HEK293 (cell line): ENCODE results near the gene GID8.

Experiments
- CTCF ChIA-PET: fragments of 350-600 bp; formaldehyde crosslinking; extraction: SDS; loops from one replicate; lab custom pipeline; 2021; ENCODE audit warnings: antibody characterized with exemption; lab: Yijun Ruan, JAX
- POLR2A ChIA-PET: fragments of 300-600 bp; formaldehyde crosslinking; extraction: SDS; loops from one replicate; lab custom pipeline; 2020; ENCODE audit warnings: antibody characterized with exemption, inconsistent platforms; lab: Yijun Ruan, JAX
- H3K27ac ChIP-seq: fragments of 200-500 bp; sonication (Bioruptor generic); 2 replicates; pipeline ENCODE4 v1.5.1; 2014; ENCODE audit warnings: low read depth, low read length, control low read depth, inconsistent platforms; ENCODE audit errors: extremely low read depth
- H3K36me3 ChIP-seq, 2 experiments: fragments of 200-500 bp in 1 of 2; sonication (Bioruptor generic) in 1 of 2; 1 replicate in 1 of 2; 2 replicates in 1 of 2; pipeline ENCODE4 v1.5.1; 2014 to 2017; ENCODE audit warnings: inconsistent platforms in 2 of 2, low read length in 2 of 2; ENCODE audit not compliant: control insufficient read depth in 2 of 2, insufficient read depth in 1 of 2
- H3K4me1 ChIP-seq: fragments of 200-500 bp; sonication (Bioruptor generic); 2 replicates; pipeline ENCODE4 v1.5.1; 2014; ENCODE audit warnings: mild to moderate bottlenecking, low read length, inconsistent platforms; ENCODE audit not compliant: control insufficient read depth, insufficient read depth
- H3K4me3 ChIP-seq: 2 replicates; pipeline ENCODE4 v1.5.1; 2011; ENCODE audit warnings: low read depth, mild to moderate bottlenecking, control low read depth, low read length, moderate library complexity
- H3K9me3 ChIP-seq: fragments of 200-500 bp; sonication (Bioruptor generic); 2 replicates; pipeline ENCODE4 v1.5.1; 2014; ENCODE audit warnings: low read depth, low read length, inconsistent platforms; ENCODE audit not compliant: control insufficient read depth, insufficient read depth
- KLF1 ChIP-seq: fragments of 450-650 bp; formaldehyde crosslinking; IDR thresholded peaks from 2 replicates; pipeline ENCODE4 v1.5.1; 2016; ENCODE audit warnings: missing biosample characterization, missing genetic modification characterization
- MZF1 ChIP-seq: fragments of 450-650 bp; formaldehyde crosslinking; IDR thresholded peaks from 2 replicates; pipeline ENCODE4 v1.5.1; 2017; ENCODE audit warnings: missing biosample characterization, missing genetic modification characterization, borderline replicate concordance
- ZBTB48 ChIP-seq: fragments of 450-650 bp; formaldehyde crosslinking; IDR thresholded peaks from 2 replicates; pipeline ENCODE4 v1.5.1; 2016; ENCODE audit warnings: missing biosample characterization, missing genetic modification characterization
- ZFP37 ChIP-seq: fragments of 450-650 bp; formaldehyde crosslinking; IDR thresholded peaks from 2 replicates; pipeline ENCODE4 v1.5.1; 2016; ENCODE audit warnings: missing biosample characterization, missing genetic modification characterization
- ZNF292 ChIP-seq: fragments of 450-650 bp; formaldehyde crosslinking; IDR thresholded peaks from 2 replicates; pipeline ENCODE4 v1.5.1; 2016; ENCODE audit warnings: low read depth, missing biosample characterization, missing genetic modification characterization, borderline replicate concordance
- ZNF335 ChIP-seq: fragments of 450-650 bp; formaldehyde crosslinking; conservative IDR thresholded peaks from 2 replicates; pipeline ENCODE4 v1.5.1; 2016; ENCODE audit warnings: missing biosample characterization, missing genetic modification characterization
- ZNF555 ChIP-seq: fragments of 450-650 bp; formaldehyde crosslinking; conservative IDR thresholded peaks from 2 replicates; pipeline ENCODE4 v1.5.1; 2017; ENCODE audit warnings: missing biosample characterization, mild to moderate bottlenecking, missing genetic modification characterization, inconsistent platforms
- ZSCAN16 ChIP-seq: fragments of 450-650 bp; formaldehyde crosslinking; IDR thresholded peaks from 2 replicates; pipeline ENCODE4 v1.5.1; 2016; ENCODE audit warnings: missing biosample characterization, missing genetic modification characterization
- TF ChIP-seq, protein P1 (sequence below): fragments of 450-650 bp; formaldehyde crosslinking; IDR thresholded peaks from 2 replicates; pipeline ENCODE4 v1.5.1; 2016; ENCODE audit warnings: missing biosample characterization, missing genetic modification characterization, low read depth
- TF ChIP-seq, protein P2 (sequence below): fragments of 450-650 bp; formaldehyde crosslinking; IDR thresholded peaks from 2 replicates; pipeline ENCODE4 v1.5.1; 2016; ENCODE audit warnings: missing biosample characterization, missing genetic modification characterization
- TF ChIP-seq, protein P3 (sequence below): fragments of 450-650 bp; formaldehyde crosslinking; IDR thresholded peaks from 2 replicates; pipeline ENCODE4 v1.5.1; 2016; ENCODE audit warnings: missing biosample characterization, missing genetic modification characterization
- TF ChIP-seq, protein P4 (sequence below): fragments of 450-650 bp; formaldehyde crosslinking; IDR thresholded peaks from 2 replicates; pipeline ENCODE4 v1.5.1; 2016; ENCODE audit warnings: missing biosample characterization, missing genetic modification characterization

Gene GID8

DNA sequence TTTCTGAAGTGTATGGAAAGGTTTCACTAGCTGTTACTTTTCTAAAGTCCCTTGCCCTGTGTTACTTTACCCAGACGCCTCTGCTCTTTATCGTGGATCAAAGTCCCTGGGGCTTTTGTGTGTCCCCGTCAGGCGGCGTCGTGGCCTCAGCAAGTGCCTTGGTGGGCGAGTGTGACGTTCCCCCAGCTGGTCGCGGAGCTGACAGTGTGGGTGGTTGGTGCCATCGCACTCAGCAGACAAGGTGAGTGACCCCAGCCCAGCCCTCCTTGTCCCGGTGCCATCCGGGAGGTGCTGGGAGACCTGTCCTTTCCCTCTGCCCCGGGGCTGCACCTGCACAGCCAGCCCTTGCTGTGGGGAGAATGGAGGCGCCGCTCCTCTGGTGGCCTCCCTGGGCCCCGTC, 49.0 kb upstream of the GID8 start (continued):
- TF ChIP-seq, protein P1, sequence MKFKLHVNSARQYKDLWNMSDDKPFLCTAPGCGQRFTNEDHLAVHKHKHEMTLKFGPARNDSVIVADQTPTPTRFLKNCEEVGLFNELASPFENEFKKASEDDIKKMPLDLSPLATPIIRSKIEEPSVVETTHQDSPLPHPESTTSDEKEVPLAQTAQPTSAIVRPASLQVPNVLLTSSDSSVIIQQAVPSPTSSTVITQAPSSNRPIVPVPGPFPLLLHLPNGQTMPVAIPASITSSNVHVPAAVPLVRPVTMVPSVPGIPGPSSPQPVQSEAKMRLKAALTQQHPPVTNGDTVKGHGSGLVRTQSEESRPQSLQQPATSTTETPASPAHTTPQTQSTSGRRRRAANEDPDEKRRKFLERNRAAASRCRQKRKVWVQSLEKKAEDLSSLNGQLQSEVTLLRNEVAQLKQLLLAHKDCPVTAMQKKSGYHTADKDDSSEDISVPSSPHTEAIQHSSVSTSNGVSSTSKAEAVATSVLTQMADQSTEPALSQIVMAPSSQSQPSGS (tag by site-specific recombination) = no peak

DNA sequence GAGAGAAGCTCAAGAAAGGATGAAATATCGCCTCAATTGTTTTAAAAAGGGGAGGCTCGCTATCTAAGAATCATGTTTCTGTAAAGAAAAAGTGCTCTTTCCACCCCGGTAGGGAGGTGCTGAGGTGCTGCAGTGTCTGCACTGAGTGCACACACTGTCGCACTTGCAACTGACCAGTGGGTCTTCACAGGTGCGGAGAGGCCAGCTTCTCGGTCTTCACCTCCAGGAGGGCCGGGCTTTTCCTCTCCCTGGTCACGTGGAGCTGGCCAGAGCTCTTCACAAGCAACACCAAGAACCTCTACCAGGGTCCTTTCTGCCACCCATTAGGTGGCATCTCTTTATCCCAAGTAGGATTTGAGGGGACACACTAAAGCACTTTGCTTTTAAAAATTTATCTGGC, 48.5 kb upstream of the GID8 start:
- H3K4me3 ChIP-seq = no peak overlapping the region
- POLR2A ChIA-PET = interaction anchor here (0.6 to 1.0 kb wide), 2 partner anchors 18 to 47 kb away, joined by 3 to 5 read pairs; no protein-coding TSS in a partner anchor
- H3K9me3 ChIP-seq = no peaks in the 10 kb centered on the region
- CTCF ChIA-PET = interaction anchor here (1.5 kb wide), 1 partner anchor 11 kb away, joined by 11 read pairs; no protein-coding TSS in a partner anchor
- TF ChIP-seq ZBTB48 (tag by site-specific recombination) = no peak
- TF ChIP-seq ZNF555 (tag by site-specific recombination) = no peak
- TF ChIP-seq, protein P2, sequence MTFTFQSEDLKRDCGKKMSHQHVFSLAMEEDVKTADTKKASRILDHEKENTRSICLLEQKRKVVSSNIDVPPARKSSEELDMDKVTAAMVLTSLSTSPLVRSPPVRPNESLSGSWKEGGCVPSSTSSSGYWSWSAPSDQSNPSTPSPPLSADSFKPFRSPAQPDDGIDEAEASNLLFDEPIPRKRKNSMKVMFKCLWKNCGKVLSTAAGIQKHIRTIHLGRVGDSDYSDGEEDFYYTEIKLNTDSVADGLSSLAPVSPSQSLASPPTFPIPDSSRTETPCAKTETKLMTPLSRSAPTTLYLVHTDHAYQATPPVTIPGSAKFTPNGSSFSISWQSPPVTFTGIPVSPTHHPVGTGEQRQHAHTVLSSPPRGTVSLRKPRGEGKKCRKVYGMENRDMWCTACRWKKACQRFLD (tag by site-specific recombination) = no peak
- TF ChIP-seq ZSCAN16 (tag by site-specific recombination) = no peak
- TF ChIP-seq MZF1 (tag by site-specific recombination) = no peak
- no peak for TF ChIP-seq ZNF335 (tag by site-specific recombination)
- no peak for TF ChIP-seq ZFP37 (tag by site-specific recombination)
- TF ChIP-seq, protein P3, sequence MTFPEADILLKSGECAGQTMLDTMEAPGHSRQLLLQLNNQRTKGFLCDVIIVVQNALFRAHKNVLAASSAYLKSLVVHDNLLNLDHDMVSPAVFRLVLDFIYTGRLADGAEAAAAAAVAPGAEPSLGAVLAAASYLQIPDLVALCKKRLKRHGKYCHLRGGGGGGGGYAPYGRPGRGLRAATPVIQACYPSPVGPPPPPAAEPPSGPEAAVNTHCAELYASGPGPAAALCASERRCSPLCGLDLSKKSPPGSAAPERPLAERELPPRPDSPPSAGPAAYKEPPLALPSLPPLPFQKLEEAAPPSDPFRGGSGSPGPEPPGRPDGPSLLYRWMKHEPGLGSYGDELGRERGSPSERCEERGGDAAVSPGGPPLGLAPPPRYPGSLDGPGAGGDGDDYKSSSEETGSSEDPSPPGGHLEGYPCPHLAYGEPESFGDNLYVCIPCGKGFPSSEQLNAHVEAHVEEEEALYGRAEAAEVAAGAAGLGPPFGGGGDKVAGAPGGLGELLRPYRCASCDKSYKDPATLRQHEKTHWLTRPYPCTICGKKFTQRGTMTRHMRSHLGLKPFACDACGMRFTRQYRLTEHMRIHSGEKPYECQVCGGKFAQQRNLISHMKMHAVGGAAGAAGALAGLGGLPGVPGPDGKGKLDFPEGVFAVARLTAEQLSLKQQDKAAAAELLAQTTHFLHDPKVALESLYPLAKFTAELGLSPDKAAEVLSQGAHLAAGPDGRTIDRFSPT (tag by site-specific recombination) = no peak
- TF ChIP-seq, protein P4, sequence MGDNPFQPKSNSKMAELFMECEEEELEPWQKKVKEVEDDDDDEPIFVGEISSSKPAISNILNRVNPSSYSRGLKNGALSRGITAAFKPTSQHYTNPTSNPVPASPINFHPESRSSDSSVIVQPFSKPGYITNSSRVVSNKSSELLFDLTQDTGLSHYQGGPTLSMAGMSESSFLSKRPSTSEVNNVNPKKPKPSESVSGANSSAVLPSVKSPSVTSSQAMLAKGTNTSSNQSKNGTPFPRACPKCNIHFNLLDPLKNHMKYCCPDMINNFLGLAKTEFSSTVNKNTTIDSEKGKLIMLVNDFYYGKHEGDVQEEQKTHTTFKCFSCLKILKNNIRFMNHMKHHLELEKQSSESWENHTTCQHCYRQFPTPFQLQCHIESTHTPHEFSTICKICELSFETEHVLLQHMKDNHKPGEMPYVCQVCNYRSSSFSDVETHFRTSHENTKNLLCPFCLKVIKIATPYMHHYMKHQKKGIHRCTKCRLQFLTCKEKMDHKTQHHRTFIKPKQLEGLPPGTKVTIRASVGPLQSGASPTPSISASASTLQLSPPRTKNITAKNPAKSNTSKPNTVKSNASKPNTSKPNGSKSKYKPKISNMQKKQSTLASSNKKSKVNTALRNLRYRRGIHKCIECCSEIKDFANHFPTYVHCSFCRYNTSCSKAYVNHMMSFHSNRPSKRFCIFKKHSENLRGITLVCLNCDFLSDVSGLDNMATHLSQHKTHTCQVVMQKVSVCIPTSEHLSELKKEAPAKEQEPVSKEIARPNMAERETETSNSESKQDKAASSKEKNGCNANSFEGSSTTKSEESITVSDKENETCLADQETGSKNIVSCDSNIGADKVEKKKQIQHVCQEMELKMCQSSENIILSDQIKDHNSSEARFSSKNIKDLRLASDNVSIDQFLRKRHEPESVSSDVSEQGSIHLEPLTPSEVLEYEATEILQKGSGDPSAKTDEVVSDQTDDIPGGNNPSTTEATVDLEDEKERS = no peak
- H3K36me3 ChIP-seq = peaks cover 9 to 91% of the 10 kb centered on the region in 2 experiments; a peak in 1 of 3 replicates
- peaks cover 3% of the 10 kb centered on the region; the same call in 1 of the 2 replicates for H3K4me1 ChIP-seq
- no peak overlapping the region for H3K27ac ChIP-seq

DNA sequence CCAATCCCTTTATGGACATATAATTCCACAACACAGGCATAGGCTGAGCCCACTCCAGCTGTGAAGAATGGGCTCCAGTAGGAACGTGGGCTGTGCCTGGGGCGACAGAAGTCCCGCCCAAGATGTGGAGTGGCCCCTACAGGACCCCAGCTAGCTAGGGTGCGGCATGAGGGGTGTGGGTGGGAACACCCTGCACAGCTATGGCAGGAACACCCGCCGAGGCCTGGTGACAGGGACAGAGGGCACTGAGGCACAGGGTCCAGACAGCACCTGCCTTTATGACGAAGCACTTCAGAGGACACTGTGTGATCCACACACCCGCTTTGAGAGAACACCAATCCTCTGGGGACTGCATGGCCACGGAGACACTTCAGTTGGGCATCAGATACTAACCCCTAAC, 48.1 kb upstream of the GID8 start:
- CTCF ChIA-PET = interaction anchor here (0.7 to 2.0 kb wide), 4 partner anchors 9 to 67 kb away, joined by 3 to 11 read pairs (median 6); no protein-coding TSS in a partner anchor
- H3K4me3 ChIP-seq = no peak overlapping the region
- no peak overlapping the region for H3K27ac ChIP-seq
- POLR2A ChIA-PET = interaction anchor here (0.6 to 1.0 kb wide), 2 partner anchors 18 to 47 kb away, joined by 3 to 5 read pairs; no protein-coding TSS in a partner anchor
- H3K36me3 ChIP-seq = peaks cover 9 to 96% of the 10 kb centered on the region in 2 experiments; a peak in 1 of 3 replicates
- no peaks in the 10 kb centered on the region for H3K9me3 ChIP-seq
- TF ChIP-seq ZNF292 (tag by site-specific recombination) (no peak), KLF1 (tag by site-specific recombination) (peak; percentile 99)
- peaks cover 3% of the 10 kb centered on the region; the same call in 1 of the 2 replicates for H3K4me1 ChIP-seq
